AG04449 (cell line): ENCODE measurements around the gene RASAL1.

Source experiments
- CTCF ChIA-PET: fragments of 350-600 bp; formaldehyde crosslinking; extraction: SDS; loops from one replicate; lab custom pipeline; 2021; ENCODE audit warnings: antibody characterized with exemption; lab: Yijun Ruan, JAX
- POLR2A ChIA-PET: fragments of 400-600, 350-600 bp; formaldehyde crosslinking; extraction: SDS; loops from one replicate; lab custom pipeline; 2020; ENCODE audit warnings: antibody characterized with exemption, inconsistent platforms; lab: Yijun Ruan, JAX
- DNase-seq: peaks from one replicate; pipeline ENCODE4 v3.0.0-alpha.2; 2010; ENCODE audit warnings: low read depth, low spot score
- H3K4me3 ChIP-seq: 2 replicates; pipeline ENCODE4 v1.5.1; 2011; ENCODE audit warnings: low read depth, mild to moderate bottlenecking, control low read depth, low read length
- TF ChIP-seq, protein P1 (sequence below): IDR thresholded peaks from one replicate; pipeline ENCODE4 v1.5.1; 2011; ENCODE audit warnings: mild to moderate bottlenecking, moderate library complexity, low read length, control low read depth, inconsistent platforms; ENCODE audit not compliant: insufficient read depth; ENCODE audit errors: missing control alignments

Gene RASAL1

DNA sequence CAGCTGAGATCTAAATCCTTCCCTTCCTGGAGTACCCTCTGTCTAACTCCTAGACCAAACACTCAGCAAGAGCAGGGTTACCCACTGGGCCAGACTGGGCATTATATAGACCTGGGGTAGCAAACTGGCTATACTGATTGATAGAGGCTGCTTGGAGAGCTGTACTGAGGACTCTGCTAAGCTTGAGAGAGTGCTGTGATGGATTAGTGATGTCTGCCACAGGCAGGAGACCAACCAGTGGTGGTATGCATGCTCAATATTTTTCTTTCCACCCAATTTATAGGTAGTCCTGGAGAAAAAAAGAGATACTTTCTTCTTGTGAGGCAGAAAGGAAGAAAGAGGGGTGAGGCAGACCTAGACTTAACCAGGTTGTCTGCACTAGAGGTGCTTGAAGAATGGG lies 45.7 kb downstream of the RASAL1 start:
- DNase-seq = no peak
- ChIA-PET CTCF (interaction anchor here (1.4 kb wide), 1 partner anchor 9 kb away, joined by 4 read pairs; no protein-coding TSS in a partner anchor), POLR2A (no interaction called here)
- no peak overlapping the region for H3K4me3 ChIP-seq
- TF ChIP-seq, protein P1, sequence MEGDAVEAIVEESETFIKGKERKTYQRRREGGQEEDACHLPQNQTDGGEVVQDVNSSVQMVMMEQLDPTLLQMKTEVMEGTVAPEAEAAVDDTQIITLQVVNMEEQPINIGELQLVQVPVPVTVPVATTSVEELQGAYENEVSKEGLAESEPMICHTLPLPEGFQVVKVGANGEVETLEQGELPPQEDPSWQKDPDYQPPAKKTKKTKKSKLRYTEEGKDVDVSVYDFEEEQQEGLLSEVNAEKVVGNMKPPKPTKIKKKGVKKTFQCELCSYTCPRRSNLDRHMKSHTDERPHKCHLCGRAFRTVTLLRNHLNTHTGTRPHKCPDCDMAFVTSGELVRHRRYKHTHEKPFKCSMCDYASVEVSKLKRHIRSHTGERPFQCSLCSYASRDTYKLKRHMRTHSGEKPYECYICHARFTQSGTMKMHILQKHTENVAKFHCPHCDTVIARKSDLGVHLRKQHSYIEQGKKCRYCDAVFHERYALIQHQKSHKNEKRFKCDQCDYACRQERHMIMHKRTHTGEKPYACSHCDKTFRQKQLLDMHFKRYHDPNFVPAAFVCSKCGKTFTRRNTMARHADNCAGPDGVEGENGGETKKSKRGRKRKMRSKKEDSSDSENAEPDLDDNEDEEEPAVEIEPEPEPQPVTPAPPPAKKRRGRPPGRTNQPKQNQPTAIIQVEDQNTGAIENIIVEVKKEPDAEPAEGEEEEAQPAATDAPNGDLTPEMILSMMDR = no peak

GRCh38 chr12:113088971-113089756 lies 46.4 kb downstream of the RASAL1 start:
- TF ChIP-seq, protein P1 = no peak
- no peak overlapping the region for H3K4me3 ChIP-seq
- ChIA-PET POLR2A (no interaction called here), CTCF (interaction anchor here (1.0 to 1.6 kb wide), 3 partner anchors 9 to 42 kb away, joined by 3 to 4 read pairs (median 3); no protein-coding TSS in a partner anchor)
- DNase-seq = no peak

DNA sequence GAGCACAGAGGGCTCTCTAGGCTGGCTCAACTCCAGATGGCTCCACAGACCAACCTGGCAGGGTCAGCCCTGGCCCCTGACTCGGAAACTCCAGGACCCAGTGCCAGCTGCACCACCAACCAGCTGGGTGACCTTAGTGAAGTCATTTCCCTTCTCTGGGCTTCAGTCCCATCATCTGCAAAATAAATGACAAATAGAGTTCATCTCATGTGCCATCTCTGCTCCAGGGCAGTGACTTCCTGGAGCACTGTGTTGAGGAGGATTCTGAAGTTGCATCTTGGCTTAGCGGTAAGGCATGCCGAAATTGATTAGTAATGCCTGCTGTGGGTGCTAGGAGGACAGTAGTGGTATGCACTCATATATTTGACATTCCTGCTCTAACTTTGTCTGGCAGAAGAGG lies 47.5 kb downstream of the RASAL1 start:
- no peak for DNase-seq
- TF ChIP-seq, protein P1 = no peak
- CTCF ChIA-PET = interaction anchor here (1.0 to 1.6 kb wide), 2 partner anchors 10 to 41 kb away, joined by 3 read pairs; no protein-coding TSS in a partner anchor
- no peak overlapping the region for H3K4me3 ChIP-seq
- POLR2A ChIA-PET = no interaction called here

DNA sequence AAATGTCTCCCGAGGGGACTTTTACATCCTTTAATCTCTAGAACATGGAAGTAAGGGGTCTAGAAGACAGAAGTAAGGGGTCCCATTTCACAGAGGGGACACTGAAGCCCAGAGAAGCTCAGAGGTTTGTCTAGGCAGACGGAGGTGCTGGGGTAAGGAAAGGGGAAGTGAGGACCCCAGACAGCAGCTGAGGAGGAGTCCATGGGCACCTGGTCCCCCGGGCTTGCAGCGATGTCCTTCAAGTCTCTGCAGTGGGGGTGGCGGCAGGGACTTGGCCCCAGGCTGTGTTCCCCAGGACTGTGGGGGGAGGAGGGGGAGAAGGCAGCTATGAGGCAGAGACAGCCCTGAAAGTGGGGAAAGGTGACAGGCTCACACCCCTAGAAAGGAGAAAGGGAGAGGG lies 48.4 kb downstream of the RASAL1 start:
- POLR2A ChIA-PET = no interaction called here
- TF ChIP-seq, protein P1 = no peak
- CTCF ChIA-PET = no interaction called here

DNA sequence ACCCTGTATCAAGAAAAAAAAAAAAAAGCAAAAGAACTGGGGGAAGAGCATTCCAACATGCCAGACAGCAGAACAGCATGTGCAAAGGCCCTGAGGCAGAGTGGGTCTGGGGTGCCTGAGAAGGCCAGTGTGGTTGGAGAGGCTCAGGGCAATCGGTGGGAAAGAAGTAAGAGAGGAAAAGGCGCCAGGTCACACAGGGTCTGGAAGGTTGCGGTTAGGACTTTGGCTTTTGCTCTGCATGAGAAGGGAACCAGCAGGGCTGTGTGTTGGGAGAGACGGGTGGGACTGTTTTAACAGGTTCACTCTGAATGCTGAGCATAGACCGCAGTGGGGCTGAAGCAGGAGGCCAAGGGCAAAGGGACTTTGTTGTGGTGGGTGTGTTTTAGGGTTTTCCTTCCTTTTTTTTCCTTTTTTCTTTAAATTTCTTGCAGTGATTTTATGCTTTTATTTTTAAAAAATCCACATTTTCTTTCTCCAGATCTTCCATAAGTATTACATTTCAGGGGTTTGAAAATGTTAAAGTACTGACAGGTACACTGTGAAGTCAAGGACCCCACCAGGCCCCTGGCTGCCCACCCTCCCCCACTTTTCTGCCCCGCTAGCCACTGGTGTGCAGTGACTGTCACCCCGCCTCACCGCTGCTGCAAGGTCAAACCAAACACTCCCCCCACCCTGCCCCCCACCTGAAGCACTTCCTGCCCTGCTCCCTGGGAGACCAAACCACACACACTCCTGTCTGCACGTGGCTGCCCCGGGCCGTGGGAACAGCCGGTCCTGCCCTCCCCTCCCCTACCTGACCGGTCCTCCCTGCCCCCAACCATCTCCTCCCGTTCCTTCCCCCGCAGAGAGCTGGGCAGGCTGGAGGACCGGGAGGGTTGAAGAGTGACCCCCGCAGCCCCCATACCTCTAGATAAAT lies 49.1 kb downstream of the RASAL1 start:
- TF ChIP-seq, protein P1 = no peak
- ChIA-PET CTCF (no interaction called here), POLR2A (no interaction called here)
- DNase-seq = no peak
- no peak overlapping the region for H3K4me3 ChIP-seq

More for the DNA sequence above, 48.4 kb downstream of the RASAL1 start:
- DNase-seq = no peak
- no peak overlapping the region for H3K4me3 ChIP-seq
